Stimulated activated CD8-positive, alpha-beta memory T cell treated with anti-CD3 and anti-CD28 coated beads, Interleukin-7, amount 100 ng/mL, for 4 hours (primary cell): ENCODE results near the gene GRIK5.
"Not testable (repeated sequence)": the region's sequence is repeated elsewhere in the genome, so short reads cannot be mapped to it uniquely, and the experiment has no call there.

Experiments used
- DNase-seq, 2 donors: peaks; one replicate each; pipeline ENCODE4 v3.0.0-alpha.2; 2020; ENCODE audit warnings: low read depth in 2 of 2

Gene GRIK5

GRCh38 chr19:42017040-42017439 is 53.0 kb downstream of the GRIK5 start:
- DNase-seq, result no peak

GRCh38 chr19:42012747-42013146 is 57.3 kb downstream of the GRIK5 start:
- not testable (repeated sequence) for DNase-seq

- DNase-seq, result no peak
Measured at GRCh38 chr19:42010245-42011126, 59.5 kb downstream of the GRIK5 start.

- DNase-seq, result no peak
Measured at GRCh38 chr19:42006569-42006968, 63.4 kb downstream of the GRIK5 start.

- DNase-seq, result no peak
Measured at GRCh38 chr19:42005504-42005903, 64.5 kb downstream of the GRIK5 start.

- DNase-seq, result no peak
Measured at GRCh38 chr19:42003506-42004294, 66.3 kb downstream of the GRIK5 start.

GRCh38 chr19:41999878-42000208 is 70.2 kb downstream of the GRIK5 start:
- DNase-seq, result no peak

- no peak for DNase-seq
Measured at GRCh38 chr19:41999071-41999877, 70.7 kb downstream of the GRIK5 start.

- no peak for DNase-seq
Measured at GRCh38 chr19:41998246-41999020, 71.6 kb downstream of the GRIK5 start.

- no peak for DNase-seq
Measured at GRCh38 chr19:41997851-41998229, 72.2 kb downstream of the GRIK5 start.

GRCh38 chr19:41997121-41997850 is 72.7 kb downstream of the GRIK5 start:
- no peak for DNase-seq

GRCh38 chr19:41995959-41996797 is 73.8 kb downstream of the GRIK5 start:
- DNase-seq, result no peak

- DNase-seq, result no peak
Measured at GRCh38 chr19:41994994-41995958, 74.7 kb downstream of the GRIK5 start.

GRCh38 chr19:41994521-41994971 is 75.5 kb downstream of the GRIK5 start:
- DNase-seq, result peak in 1 of 2 donors; percentile 46

GRCh38 chr19:41993612-41994483 is 76.2 kb downstream of the GRIK5 start, which contains the start of gene ATP1A3:
ATP1A3 (minus strand) TSS chr19:41994230; CDS start chr19:41994076, 154 bp downstream.
- peak; percentile 29 to 71 for DNase-seq

GRCh38 chr19:41991925-41992569 is 78.0 kb downstream of the GRIK5 start:
- DNase-seq, result not testable (repeated sequence)

GRCh38 chr19:41991025-41991424 is 79.0 kb downstream of the GRIK5 start:
- no peak for DNase-seq
